Large intestine (tissue), 3 donors: Measurements from ENCODE around the gene STPG4. TPM values are rescaled to one million over a fixed set of nuclear protein-coding genes. Genes with fewer than 3 reads are reported as not detected.

Experiments used
- DNase-seq, 2 donors: peaks; one replicate each; pipeline versions ENCODE4 v3.0.0 to v3.0.0-alpha.2; 2013
- H3K27ac ChIP-seq: one replicate; pipeline ENCODE4 v1.5.1; 2013; ENCODE audit warnings: low read length
- H3K27me3 ChIP-seq: 2 replicates; pipeline ENCODE4 v1.6.1; 2013; ENCODE audit warnings: low read length; ENCODE audit not compliant: control insufficient read depth, insufficient read depth
- H3K36me3 ChIP-seq: 2 replicates; pipeline ENCODE4 v1.6.1; 2013; ENCODE audit warnings: low read length; ENCODE audit not compliant: control insufficient read depth, insufficient read depth
- H3K4me1 ChIP-seq: one replicate; pipeline ENCODE4 v1.6.1; 2013; ENCODE audit warnings: low read length; ENCODE audit not compliant: control insufficient read depth, insufficient read depth
- H3K4me3 ChIP-seq: one replicate; pipeline ENCODE4 v1.5.1; 2013; ENCODE audit warnings: low read length
- H3K9me3 ChIP-seq: one replicate; pipeline ENCODE4 v1.6.1; 2013; ENCODE audit warnings: mild to moderate bottlenecking, low read depth, low read length, moderate library complexity; ENCODE audit not compliant: control insufficient read depth
- WGBS: methylation state at CpG from one replicate; pipeline ENCODE4 v1.1.5; 2013; ENCODE audit warnings: low lambda C conversion rate; ENCODE audit not compliant: insufficient coverage; 5-methylcytosine and 5-hydroxymethylcytosine counted together
- polyA plus RNA-seq: library from polyadenylated mRNA; unstranded; fragments of 120-200 nt; gene quantifications from one replicate; pipeline ENCODE4 v1.2.1, GENCODE V29; 2013

The STPG4 gene
- polyA plus RNA-seq, 1 donor: 0.18 TPM

- no peaks in the 10 kb centered on the region for H3K27me3 ChIP-seq
- H3K4me3 ChIP-seq: no peak overlapping the region
- H3K9me3 ChIP-seq: no peaks in the 10 kb centered on the region
- H3K4me1 ChIP-seq: no peaks in the 10 kb centered on the region
- WGBS: no CpG with 5 or more reads among the region's 5 CpGs
- peaks cover 55% of the 10 kb centered on the region for H3K36me3 ChIP-seq
- DNase-seq: no peak
- H3K27ac ChIP-seq: no peak overlapping the region
Observed at GRCh38 chr2:47046271-47046670, 108.8 kb downstream of the STPG4 start.

GRCh38 chr2:47043891-47044239 is 111.2 kb downstream of the STPG4 start:
- Histone ChIP-seq H3K36me3 (peaks cover 63% of the 10 kb centered on the region), H3K4me1 (peaks cover 14% of the 10 kb centered on the region), H3K27me3 (no peaks in the 10 kb centered on the region), H3K4me3 (no peak overlapping the region), H3K9me3 (no peaks in the 10 kb centered on the region), H3K27ac (no peak overlapping the region)
- DNase-seq: no peak
- WGBS: no CpG with 5 or more reads among the region's 4 CpGs

GRCh38 chr2:47043142-47043890 is 111.8 kb downstream of the STPG4 start:
- Histone ChIP-seq H3K9me3 (no peaks in the 10 kb centered on the region), H3K27me3 (no peaks in the 10 kb centered on the region), H3K27ac (no peak overlapping the region), H3K4me3 (no peak overlapping the region), H3K36me3 (peaks cover 62% of the 10 kb centered on the region), H3K4me1 (peaks cover 14% of the 10 kb centered on the region)
- no CpG with 5 or more reads among the region's 8 CpGs for WGBS
- DNase-seq: no peak

- no peak overlapping the region for H3K4me3 ChIP-seq
- DNase-seq: no peak
- H3K36me3 ChIP-seq: peaks cover 51% of the 10 kb centered on the region
- no peaks in the 10 kb centered on the region for H3K27me3 ChIP-seq
- no peaks in the 10 kb centered on the region for H3K9me3 ChIP-seq
- peaks cover 16% of the 10 kb centered on the region for H3K4me1 ChIP-seq
- no peak overlapping the region for H3K27ac ChIP-seq
- 100% methylated on average over 3 of the region's 11 CpGs for WGBS
Observed at GRCh38 chr2:47041891-47042684, 113.0 kb downstream of the STPG4 start.

GRCh38 chr2:47041063-47041462 is 114.0 kb downstream of the STPG4 start:
- no peaks in the 10 kb centered on the region for H3K9me3 ChIP-seq
- no peaks in the 10 kb centered on the region for H3K27me3 ChIP-seq
- peaks cover 18% of the 10 kb centered on the region for H3K4me1 ChIP-seq
- no peak for DNase-seq
- no peak overlapping the region for H3K27ac ChIP-seq
- WGBS: no CpG with 5 or more reads among the region's 8 CpGs
- H3K36me3 ChIP-seq: peaks cover 43% of the 10 kb centered on the region
- H3K4me3 ChIP-seq: no peak overlapping the region

- Histone ChIP-seq H3K36me3 (peaks cover 39% of the 10 kb centered on the region), H3K27ac (peak overlapping the region; percentile 18), H3K9me3 (no peaks in the 10 kb centered on the region), H3K4me1 (peaks cover 21% of the 10 kb centered on the region), H3K4me3 (no peak overlapping the region), H3K27me3 (no peaks in the 10 kb centered on the region)
- WGBS: no CpG with 5 or more reads among the region's 10 CpGs
- no peak for DNase-seq
Observed at GRCh38 chr2:47040651-47041050, 114.5 kb downstream of the STPG4 start.

GRCh38 chr2:47039913-47040562 is 115.1 kb downstream of the STPG4 start:
- Histone ChIP-seq H3K4me1 (peaks cover 21% of the 10 kb centered on the region), H3K9me3 (no peaks in the 10 kb centered on the region), H3K27me3 (no peaks in the 10 kb centered on the region), H3K36me3 (peaks cover 33% of the 10 kb centered on the region), H3K27ac (peak overlapping the region; percentile 18), H3K4me3 (no peak overlapping the region)
- WGBS: 60% methylated on average over 1 of the region's 17 CpGs
- DNase-seq: no peak

- no CpG with 5 or more reads among the region's 2 CpGs for WGBS
- H3K36me3 ChIP-seq: peaks cover 33% of the 10 kb centered on the region
- no peak overlapping the region for H3K27ac ChIP-seq
Observed at GRCh38 chr2:47039489-47039870, 115.6 kb downstream of the STPG4 start.

GRCh38 chr2:47038656-47039488 is 116.2 kb downstream of the STPG4 start:
- no peak overlapping the region for H3K27ac ChIP-seq
- no peaks in the 10 kb centered on the region for H3K27me3 ChIP-seq
- no peaks in the 10 kb centered on the region for H3K9me3 ChIP-seq
- peaks cover 30% of the 10 kb centered on the region for H3K36me3 ChIP-seq
- no CpG with 5 or more reads among the region's 9 CpGs for WGBS
- no peak overlapping the region for H3K4me3 ChIP-seq
- no peak for DNase-seq
- peaks cover 30% of the 10 kb centered on the region for H3K4me1 ChIP-seq

More at GRCh38 chr2:47039489-47039870, 115.6 kb downstream of the STPG4 start:
- Histone ChIP-seq H3K4me3 (no peak overlapping the region), H3K27me3 (no peaks in the 10 kb centered on the region), H3K4me1 (peaks cover 24% of the 10 kb centered on the region), H3K9me3 (no peaks in the 10 kb centered on the region)
- DNase-seq: no peak

- Histone ChIP-seq H3K27me3 (no peaks in the 10 kb centered on the region), H3K36me3 (peaks cover 25% of the 10 kb centered on the region), H3K4me3 (no peak overlapping the region), H3K4me1 (peaks cover 42% of the 10 kb centered on the region), H3K9me3 (no peaks in the 10 kb centered on the region), H3K27ac (no peak overlapping the region)
- no CpG with 5 or more reads among the region's 9 CpGs for WGBS
- DNase-seq: no peak
Observed at GRCh38 chr2:47037678-47038077, 117.4 kb downstream of the STPG4 start.
